ENCODE measurements around the gene DUSP28. TPM values are rescaled to one million over a fixed set of nuclear protein-coding genes. Genes with fewer than 3 reads are reported as not detected.

Gene DUSP28
- total and polyA plus RNA-seq, 2 experiments from 2014 or later = 2.7 to 4.3 TPM

- Histone ChIP-seq H3K4me3 (no peak overlapping the region), H3K4me2 (no peak overlapping the region), H3F3A (replicated peaks; ENCODE audit: low read depth) (no peaks in the 10 kb centered on the region), H3K27me3 (ENCODE audit: insufficient read depth) (no peaks in the 10 kb centered on the region), H4K20me1 (replicated peaks; ENCODE audit: insufficient read depth) (no peaks in the 10 kb centered on the region), H3K9me2 (ENCODE audit: insufficient read depth) (peaks cover 3% of the 10 kb centered on the region; the same call in 1 of the 2 replicates), H2AFZ (no peak overlapping the region), H3K36me3 (ENCODE audit: insufficient read depth) (peaks cover 14% of the 10 kb centered on the region; the same call in 1 of the 2 replicates), H3K79me2 (replicated peaks; ENCODE audit: insufficient read depth) (no peaks in the 10 kb centered on the region), H3K4me1 (ENCODE audit: insufficient read depth) (no peaks in the 10 kb centered on the region), H3K27ac (ENCODE audit: low read depth) (no peak overlapping the region)
- peaks cover 86% of the 10 kb centered on the region for H3K9me3 Mint-ChIP-seq
- no peak overlapping the region for H3K4me3 Mint-ChIP-seq
- TF ChIP-seq JUNB (IDR thresholded peaks at IDR 0.05; ENCODE audit: unreplicated experiment) (no peak), STAT1 (IDR thresholded peaks at IDR 0.05; ENCODE audit: unreplicated experiment) (no peak), ZNF114 (CRISPR knock-in tag; IDR thresholded peaks at IDR 0.05) (no peak), NANOG (IDR thresholded peaks at IDR 0.05; ENCODE audit: borderline replicate concordance) (no peak), ETS1 (IDR thresholded peaks at IDR 0.05) (no peak), CREB1 (CRISPR knock-in tag; IDR thresholded peaks at IDR 0.05; ENCODE audit: low read depth) (no peak), EZH2phosphoT487 (IDR thresholded peaks at IDR 0.05; ENCODE audit: unreplicated experiment) (no peak), EZH2 (IDR thresholded peaks at IDR 0.05; ENCODE audit: low read depth, unreplicated experiment) (no peak), POLR2AphosphoS5 (IDR thresholded peaks at IDR 0.05; ENCODE audit: low read depth) (no peak), ZNF331 (CRISPR knock-in tag; IDR thresholded peaks at IDR 0.05; ENCODE audit: low read depth) (no peak)
- TF ChIP-seq, protein P1, sequence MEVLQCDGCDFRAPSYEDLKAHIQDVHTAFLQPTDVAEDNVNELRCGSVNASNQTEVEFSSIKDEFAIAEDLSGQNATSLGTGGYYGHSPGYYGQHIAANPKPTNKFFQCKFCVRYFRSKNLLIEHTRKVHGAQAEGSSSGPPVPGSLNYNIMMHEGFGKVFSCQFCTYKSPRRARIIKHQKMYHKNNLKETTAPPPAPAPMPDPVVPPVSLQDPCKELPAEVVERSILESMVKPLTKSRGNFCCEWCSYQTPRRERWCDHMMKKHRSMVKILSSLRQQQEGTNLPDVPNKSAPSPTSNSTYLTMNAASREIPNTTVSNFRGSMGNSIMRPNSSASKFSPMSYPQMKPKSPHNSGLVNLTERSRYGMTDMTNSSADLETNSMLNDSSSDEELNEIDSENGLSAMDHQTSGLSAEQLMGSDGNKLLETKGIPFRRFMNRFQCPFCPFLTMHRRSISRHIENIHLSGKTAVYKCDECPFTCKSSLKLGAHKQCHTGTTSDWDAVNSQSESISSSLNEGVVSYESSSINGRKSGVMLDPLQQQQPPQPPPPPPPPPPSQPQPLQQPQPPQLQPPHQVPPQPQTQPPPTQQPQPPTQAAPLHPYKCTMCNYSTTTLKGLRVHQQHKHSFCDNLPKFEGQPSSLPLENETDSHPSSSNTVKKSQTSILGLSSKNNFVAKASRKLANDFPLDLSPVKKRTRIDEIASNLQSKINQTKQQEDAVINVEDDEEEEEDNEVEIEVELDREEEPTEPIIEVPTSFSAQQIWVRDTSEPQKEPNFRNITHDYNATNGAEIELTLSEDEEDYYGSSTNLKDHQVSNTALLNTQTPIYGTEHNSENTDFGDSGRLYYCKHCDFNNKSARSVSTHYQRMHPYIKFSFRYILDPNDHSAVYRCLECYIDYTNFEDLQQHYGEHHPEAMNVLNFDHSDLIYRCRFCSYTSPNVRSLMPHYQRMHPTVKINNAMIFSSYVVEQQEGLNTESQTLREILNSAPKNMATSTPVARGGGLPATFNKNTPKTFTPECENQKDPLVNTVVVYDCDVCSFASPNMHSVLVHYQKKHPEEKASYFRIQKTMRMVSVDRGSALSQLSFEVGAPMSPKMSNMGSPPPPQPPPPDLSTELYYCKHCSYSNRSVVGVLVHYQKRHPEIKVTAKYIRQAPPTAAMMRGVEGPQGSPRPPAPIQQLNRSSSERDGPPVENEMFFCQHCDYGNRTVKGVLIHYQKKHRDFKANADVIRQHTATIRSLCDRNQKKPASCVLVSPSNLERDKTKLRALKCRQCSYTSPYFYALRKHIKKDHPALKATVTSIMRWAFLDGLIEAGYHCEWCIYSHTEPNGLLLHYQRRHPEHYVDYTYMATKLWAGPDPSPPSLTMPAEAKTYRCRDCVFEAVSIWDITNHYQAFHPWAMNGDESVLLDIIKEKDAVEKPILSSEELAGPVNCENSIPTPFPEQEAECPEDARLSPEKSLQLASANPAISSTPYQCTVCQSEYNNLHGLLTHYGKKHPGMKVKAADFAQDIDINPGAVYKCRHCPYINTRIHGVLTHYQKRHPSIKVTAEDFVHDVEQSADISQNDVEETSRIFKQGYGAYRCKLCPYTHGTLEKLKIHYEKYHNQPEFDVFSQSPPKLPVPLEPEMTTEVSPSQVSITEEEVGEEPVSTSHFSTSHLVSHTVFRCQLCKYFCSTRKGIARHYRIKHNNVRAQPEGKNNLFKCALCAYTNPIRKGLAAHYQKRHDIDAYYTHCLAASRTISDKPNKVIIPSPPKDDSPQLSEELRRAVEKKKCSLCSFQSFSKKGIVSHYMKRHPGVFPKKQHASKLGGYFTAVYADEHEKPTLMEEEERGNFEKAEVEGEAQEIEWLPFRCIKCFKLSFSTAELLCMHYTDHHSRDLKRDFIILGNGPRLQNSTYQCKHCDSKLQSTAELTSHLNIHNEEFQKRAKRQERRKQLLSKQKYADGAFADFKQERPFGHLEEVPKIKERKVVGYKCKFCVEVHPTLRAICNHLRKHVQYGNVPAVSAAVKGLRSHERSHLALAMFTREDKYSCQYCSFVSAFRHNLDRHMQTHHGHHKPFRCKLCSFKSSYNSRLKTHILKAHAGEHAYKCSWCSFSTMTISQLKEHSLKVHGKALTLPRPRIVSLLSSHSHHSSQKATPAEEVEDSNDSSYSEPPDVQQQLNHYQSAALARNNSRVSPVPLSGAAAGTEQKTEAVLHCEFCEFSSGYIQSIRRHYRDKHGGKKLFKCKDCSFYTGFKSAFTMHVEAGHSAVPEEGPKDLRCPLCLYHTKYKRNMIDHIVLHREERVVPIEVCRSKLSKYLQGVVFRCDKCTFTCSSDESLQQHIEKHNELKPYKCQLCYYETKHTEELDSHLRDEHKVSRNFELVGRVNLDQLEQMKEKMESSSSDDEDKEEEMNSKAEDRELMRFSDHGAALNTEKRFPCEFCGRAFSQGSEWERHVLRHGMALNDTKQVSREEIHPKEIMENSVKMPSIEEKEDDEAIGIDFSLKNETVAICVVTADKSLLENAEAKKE (CRISPR knock-in tag; IDR thresholded peaks at IDR 0.05) = no peak
- TF ChIP-seq, protein P2, sequence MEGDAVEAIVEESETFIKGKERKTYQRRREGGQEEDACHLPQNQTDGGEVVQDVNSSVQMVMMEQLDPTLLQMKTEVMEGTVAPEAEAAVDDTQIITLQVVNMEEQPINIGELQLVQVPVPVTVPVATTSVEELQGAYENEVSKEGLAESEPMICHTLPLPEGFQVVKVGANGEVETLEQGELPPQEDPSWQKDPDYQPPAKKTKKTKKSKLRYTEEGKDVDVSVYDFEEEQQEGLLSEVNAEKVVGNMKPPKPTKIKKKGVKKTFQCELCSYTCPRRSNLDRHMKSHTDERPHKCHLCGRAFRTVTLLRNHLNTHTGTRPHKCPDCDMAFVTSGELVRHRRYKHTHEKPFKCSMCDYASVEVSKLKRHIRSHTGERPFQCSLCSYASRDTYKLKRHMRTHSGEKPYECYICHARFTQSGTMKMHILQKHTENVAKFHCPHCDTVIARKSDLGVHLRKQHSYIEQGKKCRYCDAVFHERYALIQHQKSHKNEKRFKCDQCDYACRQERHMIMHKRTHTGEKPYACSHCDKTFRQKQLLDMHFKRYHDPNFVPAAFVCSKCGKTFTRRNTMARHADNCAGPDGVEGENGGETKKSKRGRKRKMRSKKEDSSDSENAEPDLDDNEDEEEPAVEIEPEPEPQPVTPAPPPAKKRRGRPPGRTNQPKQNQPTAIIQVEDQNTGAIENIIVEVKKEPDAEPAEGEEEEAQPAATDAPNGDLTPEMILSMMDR (conservative IDR thresholded peaks at IDR 0.05; ENCODE audit: low read depth in 2 of 2) = no peak
- TF ChIP-seq, protein P3, sequence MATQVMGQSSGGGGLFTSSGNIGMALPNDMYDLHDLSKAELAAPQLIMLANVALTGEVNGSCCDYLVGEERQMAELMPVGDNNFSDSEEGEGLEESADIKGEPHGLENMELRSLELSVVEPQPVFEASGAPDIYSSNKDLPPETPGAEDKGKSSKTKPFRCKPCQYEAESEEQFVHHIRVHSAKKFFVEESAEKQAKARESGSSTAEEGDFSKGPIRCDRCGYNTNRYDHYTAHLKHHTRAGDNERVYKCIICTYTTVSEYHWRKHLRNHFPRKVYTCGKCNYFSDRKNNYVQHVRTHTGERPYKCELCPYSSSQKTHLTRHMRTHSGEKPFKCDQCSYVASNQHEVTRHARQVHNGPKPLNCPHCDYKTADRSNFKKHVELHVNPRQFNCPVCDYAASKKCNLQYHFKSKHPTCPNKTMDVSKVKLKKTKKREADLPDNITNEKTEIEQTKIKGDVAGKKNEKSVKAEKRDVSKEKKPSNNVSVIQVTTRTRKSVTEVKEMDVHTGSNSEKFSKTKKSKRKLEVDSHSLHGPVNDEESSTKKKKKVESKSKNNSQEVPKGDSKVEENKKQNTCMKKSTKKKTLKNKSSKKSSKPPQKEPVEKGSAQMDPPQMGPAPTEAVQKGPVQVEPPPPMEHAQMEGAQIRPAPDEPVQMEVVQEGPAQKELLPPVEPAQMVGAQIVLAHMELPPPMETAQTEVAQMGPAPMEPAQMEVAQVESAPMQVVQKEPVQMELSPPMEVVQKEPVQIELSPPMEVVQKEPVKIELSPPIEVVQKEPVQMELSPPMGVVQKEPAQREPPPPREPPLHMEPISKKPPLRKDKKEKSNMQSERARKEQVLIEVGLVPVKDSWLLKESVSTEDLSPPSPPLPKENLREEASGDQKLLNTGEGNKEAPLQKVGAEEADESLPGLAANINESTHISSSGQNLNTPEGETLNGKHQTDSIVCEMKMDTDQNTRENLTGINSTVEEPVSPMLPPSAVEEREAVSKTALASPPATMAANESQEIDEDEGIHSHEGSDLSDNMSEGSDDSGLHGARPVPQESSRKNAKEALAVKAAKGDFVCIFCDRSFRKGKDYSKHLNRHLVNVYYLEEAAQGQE (IDR thresholded peaks at IDR 0.05; ENCODE audit: unreplicated experiment) = no peak
- peaks cover 5% of the 10 kb centered on the region for H3K27me3 Mint-ChIP-seq (ENCODE audit: insufficient read depth, low read depth, poor library complexity)
- H3K4me1 Mint-ChIP-seq = no peaks in the 10 kb centered on the region
- DNase-seq (ENCODE audit: low spot score) = no peak
- H3K36me3 Mint-ChIP-seq (ENCODE audit: low read depth) = peaks cover 75% of the 10 kb centered on the region
- no peak overlapping the region for H3K27ac Mint-ChIP-seq
- ATAC-seq = no peak
These were observed 31.6 kb upstream of the DUSP28 start for GRCh38 chr2:240528406-240529040.

Data from GM23338 (cell line).